ENCODE data around the gene PTEN.

PTEN gene

GRCh38 chr10:87863053-87863943, at the start of gene PTEN, which contains the start of gene KLLN (continued):
- TF ChIP-seq ZNF148 (tag by site-specific recombination; IDR thresholded peaks at IDR 0.05; ENCODE audit: borderline replicate concordance) (no peak), ZNF513 (tag by site-specific recombination; IDR thresholded peaks at IDR 0.05) (peak; percentile 57; the same call in 1 of the 2 replicates), ZBTB11 (tag by site-specific recombination; conservative IDR thresholded peaks at IDR 0.05; ENCODE audit: low read depth) (no peak), ZNF24 (tag by site-specific recombination; IDR thresholded peaks at IDR 0.05) (no peak), ZFP37 (tag by site-specific recombination; IDR thresholded peaks at IDR 0.05) (no peak), ZNF473 (tag by site-specific recombination; IDR thresholded peaks at IDR 0.05) (no peak), ZNF596 (tag by site-specific recombination; IDR thresholded peaks at IDR 0.05) (peak; percentile 77), ZNF558 (tag by site-specific recombination; IDR thresholded peaks at IDR 0.05) (no peak), ZNF354C (tag by site-specific recombination; IDR thresholded peaks at IDR 0.05; ENCODE audit: borderline replicate concordance, low read depth) (no peak), ZBTB49 (tag by site-specific recombination; IDR thresholded peaks at IDR 0.05; ENCODE audit: low read depth) (no peak), ATF2 (tag by site-specific recombination; IDR thresholded peaks at IDR 0.05; ENCODE audit: low read depth) (no peak), ZNF10 (tag by site-specific recombination; IDR thresholded peaks at IDR 0.05) (no peak), ZNF600 (tag by site-specific recombination; IDR thresholded peaks at IDR 0.05) (peak; percentile 63; the same call in 1 of the 2 replicates), ZNF214 (tag by site-specific recombination; IDR thresholded peaks at IDR 0.05; ENCODE audit: borderline replicate concordance) (no peak), ZNF529 (tag by site-specific recombination; IDR thresholded peaks at IDR 0.05; ENCODE audit: insufficient replicate concordance) (no peak), ZNF664 (tag by site-specific recombination; IDR thresholded peaks at IDR 0.05) (no peak), GFI1B (tag by site-specific recombination; IDR thresholded peaks at IDR 0.05) (no peak), ZNF133 (tag by site-specific recombination; IDR thresholded peaks at IDR 0.05) (no peak), REST (tag by site-specific recombination; IDR thresholded peaks at IDR 0.05) (no peak), ZNF704 (tag by site-specific recombination; IDR thresholded peaks at IDR 0.05) (no peak)

All from HEK293 (cell line).